NCI-H187 (cell line): ENCODE measurements around the gene PALLD.
"Not testable (repeated sequence)": the region's sequence is repeated elsewhere in the genome, so short reads cannot be mapped to it uniquely, and the experiment has no call there.

Source experiments
- DNase-seq, 2 experiments: peaks; one replicate each; lab custom pipeline; 2025; lab: John Stamatoyannopoulos, UW

The PALLD gene

DNA sequence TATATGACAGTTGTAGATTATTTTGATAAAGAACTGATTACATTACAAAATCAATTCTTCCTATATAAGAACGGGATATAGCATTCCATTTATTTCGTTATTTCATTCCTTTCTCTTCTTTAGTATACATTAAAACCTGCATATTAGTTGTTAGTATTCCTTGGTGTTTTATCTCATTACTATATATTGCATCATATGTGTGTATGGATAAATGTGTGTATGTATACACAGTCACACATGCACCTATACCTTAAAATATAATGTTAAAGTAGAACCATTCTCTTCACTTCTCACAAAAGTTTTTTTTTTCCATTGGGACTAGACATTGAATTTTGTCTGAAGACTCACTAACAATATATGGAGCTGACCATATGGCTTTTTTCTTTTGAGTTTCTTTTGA, 5.3 kb upstream of the PALLD start:
- no peak for DNase-seq

DNA sequence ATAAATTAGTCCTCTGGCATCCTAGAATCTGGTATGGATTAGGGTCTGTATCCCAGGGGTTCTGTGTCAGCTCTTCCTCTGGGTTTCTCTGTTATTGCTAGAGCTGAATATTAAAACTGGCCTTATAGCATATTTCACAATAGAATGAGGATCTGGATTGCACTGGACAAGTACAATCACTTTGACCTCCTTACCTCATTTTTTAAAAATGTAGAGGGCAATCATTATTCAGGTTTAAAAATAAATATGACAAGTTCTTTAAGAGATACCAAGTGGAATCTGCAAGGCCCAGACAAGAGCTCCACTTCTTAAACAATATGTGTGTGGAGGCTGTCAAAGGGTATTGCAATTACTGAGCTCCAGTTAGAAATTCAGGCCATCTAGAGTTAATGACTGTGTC, 1.4 kb downstream of the PALLD start:
- DNase-seq = no peak

DNA sequence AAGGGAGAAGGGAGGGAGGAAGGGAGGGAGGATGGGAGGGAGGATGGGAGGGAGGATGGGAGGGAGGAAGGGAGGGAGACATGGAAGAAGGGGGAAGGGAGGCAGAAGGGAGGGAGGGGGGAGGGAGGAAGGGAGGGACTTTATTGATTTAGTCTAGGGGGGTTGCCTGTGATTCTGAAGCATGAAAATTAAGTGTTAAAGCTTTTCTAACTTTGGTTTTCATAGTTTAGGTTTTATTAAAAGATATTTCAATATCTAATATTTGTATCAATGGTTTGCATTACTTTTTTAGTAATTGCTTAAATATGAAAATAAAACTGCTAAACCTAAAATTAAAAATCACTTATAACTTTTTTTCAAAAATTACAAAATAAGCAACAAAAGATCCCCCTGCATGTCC, 2.4 kb downstream of the PALLD start:
- DNase-seq = no peak

DNA sequence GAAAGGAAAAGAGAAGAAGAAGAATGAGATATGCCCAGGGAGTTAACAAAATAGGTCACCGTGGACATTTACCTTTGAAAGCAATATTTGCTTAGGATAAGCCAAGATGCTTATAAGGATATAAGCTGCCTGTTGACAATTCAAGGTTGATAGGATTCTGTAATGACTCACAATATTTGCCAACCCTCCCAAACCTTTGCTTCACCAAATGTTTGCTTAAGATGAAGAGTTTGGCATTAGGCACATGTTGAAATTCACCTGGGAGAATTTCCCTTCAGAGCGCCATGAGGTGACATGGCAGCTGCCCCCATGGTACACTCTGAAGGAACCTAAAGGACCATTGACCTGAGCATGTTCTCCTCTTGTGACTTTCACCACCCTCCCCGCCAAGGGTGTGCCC, 4.6 kb downstream of the PALLD start:
- no peak for DNase-seq

DNA sequence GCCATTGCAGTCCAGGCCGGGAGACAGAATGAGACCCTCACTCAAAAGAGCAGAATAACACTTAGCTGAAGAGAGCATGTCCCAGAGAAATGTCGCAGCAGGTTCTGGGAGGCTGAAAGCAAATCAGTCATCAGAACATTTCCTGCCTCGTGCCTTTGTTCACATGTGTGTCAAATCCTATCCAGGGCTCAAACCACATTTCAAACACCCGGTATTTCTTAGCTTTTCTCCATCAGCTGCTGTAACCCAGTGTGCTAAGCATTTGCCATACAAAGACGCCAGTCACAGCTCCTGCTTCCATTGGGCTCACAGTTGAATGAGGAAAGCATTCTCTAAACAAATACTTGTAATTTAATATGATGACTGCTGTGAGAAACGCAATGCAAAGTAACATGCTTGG, 6.0 kb downstream of the PALLD start:
- no peak for DNase-seq

DNA sequence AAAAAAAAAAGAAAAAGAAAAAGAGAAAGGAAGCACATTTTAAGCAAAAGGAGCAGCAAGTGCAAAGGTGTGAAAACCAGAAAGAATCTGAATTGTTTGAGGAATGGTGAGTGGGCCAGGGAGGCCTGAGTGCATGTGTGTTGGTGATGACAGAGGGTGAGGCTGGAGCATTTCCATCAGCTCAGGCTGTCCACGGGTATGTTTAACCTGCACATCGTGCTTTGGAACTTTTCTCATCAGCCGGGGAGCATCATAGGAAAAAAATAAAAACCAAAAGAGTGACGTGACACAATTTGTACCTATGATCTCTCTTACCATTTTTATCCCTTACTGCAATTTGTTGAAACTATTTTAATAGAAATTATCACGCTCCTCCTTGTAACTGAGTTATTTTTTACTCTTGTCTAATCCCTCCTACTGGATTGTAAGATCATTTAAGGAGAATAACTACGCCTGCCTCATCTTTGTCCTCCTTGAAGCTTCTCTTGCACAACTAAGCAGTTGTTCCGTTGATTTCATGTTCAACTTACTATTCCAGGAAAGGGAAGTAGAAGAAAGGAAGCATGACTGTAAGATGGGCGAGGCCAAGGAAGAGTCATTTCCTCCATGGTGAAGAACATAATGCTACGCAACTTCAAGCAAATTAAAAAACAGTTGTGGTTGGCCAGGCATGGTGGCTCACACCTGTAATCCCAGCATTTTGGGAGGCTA, 7.0 kb downstream of the PALLD start:
- no peak for DNase-seq

DNA sequence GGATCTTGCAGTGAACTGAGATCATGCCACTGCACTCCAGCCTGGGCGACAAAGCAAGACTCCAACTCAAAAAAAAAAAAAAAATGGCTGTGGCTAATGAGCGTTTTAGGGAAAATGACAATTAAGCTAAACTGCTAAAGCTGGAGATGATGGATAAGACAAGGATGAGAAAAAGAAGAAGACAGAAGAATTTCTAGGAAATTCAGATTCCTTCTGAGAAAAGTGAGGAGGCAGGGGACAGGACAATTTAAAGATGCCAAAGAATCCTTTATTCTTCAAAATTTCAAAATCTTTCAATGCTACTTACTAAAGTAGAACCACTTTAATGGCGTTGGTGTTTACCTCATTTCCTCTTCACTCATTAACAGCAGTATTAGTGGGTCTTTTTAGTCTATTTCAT, 7.7 kb downstream of the PALLD start:
- no peak for DNase-seq

DNA sequence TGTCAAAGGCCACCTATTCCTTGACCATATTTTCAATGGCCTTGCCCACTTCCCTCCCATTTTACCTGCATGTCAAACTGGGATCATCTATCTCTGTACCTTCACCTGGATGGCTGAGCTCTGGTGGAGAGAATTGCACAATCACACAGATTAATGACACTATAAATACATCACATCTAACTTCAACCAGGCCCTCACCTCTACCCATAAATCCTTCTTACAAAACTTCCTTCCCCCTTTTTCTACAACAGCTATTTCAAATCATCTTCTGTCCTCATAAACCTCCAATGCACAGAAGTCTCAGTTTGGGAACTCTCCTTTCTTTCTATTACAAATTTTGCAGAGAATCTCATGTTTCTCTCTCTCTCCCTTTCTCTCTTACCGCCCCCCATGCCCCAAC, 9.2 kb downstream of the PALLD start:
- no peak for DNase-seq

DNA sequence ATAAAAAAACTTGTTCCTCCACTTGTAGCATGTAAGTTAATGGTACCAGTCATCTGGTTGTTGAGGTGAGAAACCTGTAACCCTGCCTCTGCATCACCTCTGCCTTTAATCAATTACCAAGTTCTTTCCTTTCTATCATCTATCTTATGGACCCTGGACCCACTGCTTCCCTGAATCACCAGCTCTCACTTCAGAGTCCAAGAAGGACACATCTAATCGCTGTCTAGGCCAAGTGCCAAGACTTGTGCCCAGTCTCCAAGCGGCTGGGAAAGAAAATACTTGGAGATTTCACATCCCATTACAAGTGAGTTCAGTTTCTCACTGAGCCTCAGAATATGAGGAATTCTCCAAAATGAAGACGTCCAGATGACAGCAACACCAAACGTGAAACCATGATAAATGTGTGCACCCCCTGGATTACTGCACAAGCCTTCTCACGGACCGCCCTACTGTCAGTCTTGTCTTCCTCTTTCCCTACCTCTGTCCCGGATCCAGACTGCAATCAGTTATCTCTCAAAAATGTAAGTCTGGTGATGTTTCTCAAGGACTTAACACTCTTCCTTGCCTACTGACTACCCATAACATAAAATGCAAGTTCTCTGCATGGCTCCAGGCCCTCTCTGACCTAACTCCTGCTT, 10.4 kb downstream of the PALLD start:
- no peak for DNase-seq

DNA sequence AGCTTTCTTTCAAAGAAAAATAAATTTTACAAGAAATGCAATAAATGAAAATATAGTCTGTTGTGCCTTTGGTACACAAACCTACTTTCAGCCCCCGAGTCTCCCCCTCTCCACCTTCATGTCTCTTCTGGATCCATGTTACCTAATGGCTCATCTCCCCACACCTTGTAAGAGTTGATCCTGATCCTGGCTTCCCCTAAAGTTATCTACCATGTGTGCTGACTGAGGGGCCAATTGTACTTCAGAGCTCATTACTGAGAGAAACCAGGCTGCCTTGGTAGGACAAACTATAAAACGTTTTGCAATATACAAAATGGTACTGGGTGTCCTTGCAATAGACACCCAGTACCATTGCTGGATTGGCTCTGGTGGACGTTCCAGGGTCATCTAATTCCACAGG, 11.8 kb downstream of the PALLD start:
- DNase-seq = no peak

DNA sequence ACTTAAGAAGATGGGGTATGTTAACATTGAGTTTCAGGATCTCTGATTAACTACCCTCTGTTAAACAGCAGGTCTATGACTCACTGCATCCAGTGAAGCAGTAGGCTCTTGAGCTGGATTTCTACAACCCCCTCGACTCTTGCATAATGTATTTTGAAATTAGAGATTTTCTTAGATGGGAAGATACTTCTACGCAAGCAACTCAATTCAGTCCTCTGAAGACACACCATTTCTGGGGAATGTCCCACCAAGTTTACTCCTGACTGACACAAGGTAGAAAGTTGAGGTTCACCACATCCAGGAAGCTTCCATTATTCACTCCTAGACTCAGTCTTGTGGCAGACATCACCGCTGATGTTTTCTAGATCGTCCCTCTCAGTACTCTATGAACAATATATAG, 12.9 kb downstream of the PALLD start:
- DNase-seq = no peak

DNA sequence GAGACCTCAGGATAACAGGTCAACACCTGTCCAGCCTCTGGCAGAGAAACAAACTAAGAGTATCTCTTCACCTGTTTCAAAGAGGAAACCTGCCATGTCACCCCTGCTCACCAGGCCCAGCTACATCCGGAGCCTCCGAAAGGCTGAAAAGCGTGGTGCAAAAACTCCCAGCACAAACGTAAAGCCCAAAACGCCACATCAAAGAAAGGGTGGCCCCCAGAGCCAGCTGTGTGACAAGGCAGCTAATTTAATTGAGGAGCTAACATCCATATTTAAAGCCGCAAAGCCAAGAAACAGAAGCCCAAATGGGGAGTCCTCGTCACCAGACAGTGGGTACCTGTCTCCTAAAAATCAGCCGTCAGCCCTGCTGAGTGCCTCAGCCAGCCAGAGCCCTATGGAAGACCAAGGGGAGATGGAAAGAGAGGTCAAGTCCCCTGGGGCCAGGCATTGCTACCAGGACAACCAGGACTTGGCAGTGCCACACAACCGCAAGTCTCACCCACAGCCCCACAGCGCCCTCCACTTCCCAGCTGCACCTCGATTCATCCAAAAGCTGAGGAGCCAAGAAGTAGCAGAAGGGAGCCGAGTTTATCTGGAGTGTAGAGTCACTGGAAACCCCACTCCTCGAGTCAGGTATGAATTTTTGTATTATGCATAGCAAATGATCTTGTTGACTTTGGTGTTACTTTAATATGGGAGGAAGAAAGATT, 15.1 kb downstream of the PALLD start:
- no peak for DNase-seq

DNA sequence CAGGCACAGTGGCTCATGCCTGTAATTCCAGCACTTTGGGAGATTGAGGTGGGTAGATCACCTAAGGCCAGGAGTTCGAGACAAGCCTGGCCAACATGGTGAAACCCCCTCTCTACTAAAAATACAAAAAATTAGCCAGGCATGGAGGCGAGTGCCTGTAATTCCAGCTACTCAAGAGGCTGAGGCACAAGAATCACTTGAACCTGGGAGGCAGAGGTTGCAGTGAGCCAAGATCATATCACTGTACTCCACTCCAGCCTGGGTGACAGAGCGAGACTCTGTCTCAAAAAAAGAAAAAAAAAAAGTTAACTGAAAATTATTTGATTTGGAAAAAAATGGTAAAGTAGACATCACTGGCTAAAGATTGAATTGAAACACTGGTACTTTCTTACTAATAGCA, 17.0 kb downstream of the PALLD start:
- DNase-seq = not testable (repeated sequence)

DNA sequence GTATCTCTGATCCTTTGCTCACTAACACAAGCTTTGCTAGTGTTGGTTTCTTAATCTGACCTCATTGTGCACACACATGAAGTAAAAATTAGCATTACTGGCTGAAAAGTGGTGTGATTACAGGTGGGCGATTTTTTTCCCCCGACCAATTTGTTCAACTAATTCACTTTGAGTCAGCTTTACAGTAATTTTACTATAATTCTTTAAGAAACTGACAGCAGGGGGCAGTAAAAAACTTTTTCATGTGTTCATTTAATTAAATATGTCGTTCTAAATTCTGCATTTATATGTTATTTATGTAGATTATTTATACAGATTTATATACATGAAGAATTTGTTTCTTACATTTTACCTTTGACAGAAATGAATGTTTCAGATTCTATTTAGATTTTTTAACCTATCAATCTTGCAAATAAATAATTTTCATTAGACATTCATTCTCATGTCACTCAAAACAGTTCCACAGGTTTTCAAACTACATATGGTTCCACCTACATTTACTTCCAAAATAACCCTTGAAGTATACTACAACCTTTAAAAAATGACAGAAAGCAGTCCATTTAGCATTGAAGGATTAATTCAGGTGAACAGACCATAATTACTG, 17.5 kb downstream of the PALLD start:
- DNase-seq = no peak

DNA sequence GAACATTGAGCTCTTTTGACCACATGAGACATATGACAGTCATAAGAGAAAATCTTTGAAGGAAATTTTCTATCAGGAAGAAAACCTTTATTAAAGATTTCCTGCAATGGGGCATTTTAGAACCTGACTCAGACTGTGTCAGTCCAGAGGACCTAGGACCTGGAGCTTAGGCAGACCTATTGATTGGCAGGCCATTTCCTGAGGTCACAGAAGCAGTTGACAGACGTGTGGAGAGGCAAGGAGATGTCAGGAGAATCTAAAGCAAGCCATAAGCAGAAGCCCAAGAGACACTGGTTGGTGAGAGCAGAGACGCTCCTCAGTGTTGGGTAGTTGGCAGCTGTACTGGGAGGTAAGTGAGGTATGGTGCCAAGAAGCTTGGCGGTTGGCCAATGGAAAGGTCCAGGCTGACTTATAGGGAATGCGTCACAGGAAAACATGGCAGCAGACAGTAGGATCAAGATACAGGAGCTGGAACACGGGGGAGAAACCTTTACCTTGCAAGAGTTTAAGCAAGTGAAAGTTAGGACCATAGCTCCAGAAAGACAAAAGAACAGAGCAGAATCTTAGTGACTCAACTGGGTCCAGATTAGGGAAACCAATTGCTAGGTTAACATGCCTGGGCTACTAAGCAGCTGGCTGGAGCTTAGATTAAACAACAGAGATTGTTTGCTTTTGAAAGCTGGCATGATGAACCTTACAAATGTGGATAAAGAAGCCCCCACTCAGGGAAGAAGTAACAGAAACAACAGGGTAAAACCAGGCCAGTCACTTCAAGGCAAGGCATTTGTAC, 18.6 kb downstream of the PALLD start:
- no peak for DNase-seq

DNA sequence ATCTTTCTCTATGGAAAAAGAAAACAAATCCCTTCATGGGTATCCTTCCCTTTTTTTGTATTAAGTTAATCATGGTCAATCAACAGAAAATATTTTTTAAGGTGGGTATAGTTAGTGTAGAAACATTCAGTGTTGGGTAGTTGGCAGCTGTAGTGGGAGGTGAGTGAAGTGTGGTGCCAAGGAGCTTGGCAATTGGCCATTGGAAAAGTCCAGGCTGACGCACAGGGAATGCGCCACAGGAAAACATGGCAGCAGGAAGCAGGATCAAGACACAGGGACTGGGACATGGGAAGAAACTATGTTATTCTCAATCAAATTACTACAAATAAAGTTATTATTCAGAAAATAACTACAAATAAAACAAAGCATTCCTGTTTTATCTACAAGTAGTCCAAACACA, 20.0 kb downstream of the PALLD start:
- DNase-seq = no peak

DNA sequence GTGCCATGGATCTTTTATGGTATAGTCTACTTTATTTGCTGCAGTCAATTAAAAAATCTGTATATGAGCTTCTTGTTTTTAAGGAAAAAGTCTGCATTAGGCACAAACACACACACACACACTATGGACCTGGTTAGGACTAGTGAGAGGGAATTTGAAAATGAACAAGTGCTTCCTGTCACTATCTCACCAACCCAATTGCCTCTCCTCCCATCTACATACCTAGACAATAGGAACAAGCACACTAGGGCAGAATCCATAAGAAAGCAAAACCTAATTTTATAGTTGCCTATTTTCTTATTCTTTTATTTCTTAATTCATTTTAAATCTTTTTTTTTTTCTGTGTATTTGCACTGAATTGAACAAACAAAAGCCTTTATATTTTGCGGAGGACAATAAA, 22.7 kb downstream of the PALLD start:
- DNase-seq = no peak

DNA sequence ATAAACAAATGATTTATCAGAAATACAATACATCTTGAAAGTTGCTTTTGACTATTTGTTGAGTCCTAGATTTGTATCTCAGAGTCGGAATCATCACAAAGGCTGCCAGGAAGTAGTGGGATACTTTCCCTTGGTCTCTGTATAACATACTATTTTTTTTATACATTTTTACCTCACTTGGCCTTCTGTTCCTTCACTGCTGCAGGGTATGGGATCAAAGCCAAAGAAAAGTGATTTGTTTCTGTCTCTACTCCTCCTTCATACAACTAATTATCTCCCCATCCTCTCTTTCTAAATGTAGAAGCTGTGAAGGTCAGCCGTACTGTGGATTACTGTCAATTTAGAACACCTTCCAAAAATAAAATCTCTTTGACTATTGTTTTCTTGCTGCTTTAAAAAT, 24.9 kb downstream of the PALLD start:
- no peak for DNase-seq

DNA sequence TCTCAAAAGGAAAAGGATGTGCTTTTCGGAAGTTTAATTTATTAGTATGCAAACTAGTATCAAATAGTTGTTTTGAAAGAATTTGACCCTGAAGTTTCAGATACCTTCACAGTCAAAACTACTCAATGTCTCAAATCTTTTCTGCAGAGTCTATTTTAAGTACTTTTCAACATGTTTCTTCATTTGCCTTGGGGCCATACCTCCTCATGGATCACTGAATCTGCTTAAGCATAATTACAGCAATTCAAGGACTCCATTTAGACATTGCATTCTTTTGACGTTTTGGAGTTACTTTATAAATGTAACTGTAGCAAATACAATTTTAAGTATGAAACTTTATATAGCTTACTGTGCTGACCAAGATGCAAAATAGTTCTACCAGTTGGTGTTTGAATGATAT, 25.5 kb downstream of the PALLD start:
- no peak for DNase-seq

DNA sequence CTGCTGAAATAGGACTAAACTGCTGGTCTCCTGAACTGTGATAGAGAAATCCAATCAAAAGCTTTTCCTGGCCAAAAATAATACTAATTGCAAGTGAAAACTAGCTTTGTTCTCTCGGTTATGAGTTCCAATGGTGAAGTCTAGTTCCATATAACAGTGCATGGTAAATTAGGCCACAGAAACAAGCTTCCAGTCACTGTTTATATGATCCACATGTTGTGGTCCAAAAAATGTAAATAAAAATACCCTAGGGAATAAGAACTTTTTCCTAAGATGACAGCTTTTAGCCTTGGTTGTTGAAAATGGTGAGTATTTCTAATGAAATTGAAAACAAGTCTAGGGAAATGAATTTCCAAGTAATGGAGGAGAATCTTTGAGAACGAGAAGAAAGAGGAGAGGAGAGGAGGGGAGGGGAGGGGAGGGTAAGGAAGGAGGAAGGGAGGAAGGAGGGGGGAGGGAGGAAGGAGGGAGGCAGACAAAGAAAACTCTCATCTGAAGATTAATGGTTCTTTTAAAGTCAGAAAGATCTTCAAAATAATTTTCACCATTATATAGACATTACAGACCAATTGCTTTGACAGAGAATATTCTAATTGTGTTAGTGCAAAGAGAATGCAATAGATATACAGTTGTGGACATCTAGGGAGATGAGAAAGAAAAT, 26.1 kb downstream of the PALLD start:
- DNase-seq = no peak

DNA sequence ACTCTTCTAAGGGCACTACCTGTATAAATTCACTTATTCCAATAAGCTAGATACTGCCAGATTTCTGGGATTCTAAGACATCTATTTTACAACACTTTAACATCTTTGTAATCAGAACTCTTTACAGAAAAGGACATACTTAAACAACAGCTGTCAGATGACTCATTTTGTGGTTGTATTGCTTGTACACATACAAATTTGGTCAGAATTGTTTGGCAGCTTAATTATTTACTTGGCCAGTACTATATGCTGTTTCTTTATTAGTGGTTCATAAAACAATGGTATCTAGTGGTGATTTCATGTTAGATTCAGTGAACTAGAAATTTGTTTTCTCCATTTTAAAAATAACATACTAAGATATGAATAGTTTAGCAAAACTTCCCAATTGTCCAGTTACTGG, 27.2 kb downstream of the PALLD start:
- DNase-seq = no peak

DNA sequence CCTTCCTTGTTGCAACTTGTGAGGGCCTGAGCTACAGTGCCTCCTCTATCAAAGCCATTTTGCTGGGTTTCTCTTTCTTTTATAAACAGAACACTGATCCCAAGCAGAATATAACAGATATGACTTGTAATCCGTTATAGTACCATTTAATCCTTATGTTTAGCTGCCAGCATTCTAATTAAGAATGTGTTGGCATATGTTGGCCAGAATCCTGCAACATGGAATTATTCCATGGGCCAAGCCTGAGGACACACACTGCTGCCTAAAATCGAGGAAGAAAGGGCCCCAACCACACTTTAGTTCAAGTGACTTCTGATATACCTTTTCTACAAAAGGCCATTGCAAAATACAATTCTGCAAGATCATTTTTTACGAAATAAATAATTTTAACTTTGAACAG, 28.0 kb downstream of the PALLD start:
- no peak for DNase-seq
